ES-I3 (cell line): ENCODE data around the gene NUDT22.

ENCODE experiments used
- H3K36me3 ChIP-seq: 2 replicates; pipeline ENCODE4 v1.6.1; 2013; ENCODE audit warnings: mild to moderate bottlenecking, low read length, control low read depth, moderate library complexity; ENCODE audit not compliant: insufficient read depth
- H3K4me1 ChIP-seq: 2 replicates; pipeline ENCODE4 v1.6.1; 2013; ENCODE audit warnings: mild to moderate bottlenecking, control low read depth, low read length; ENCODE audit not compliant: insufficient read depth
- H3K9ac ChIP-seq: 2 replicates; pipeline ENCODE4 v1.6.1; 2013; ENCODE audit warnings: low read depth, mild to moderate bottlenecking, low read length, moderate library complexity
- H3K9me3 ChIP-seq: 2 replicates; pipeline ENCODE4 v1.6.1; 2013; ENCODE audit warnings: mild to moderate bottlenecking, low read length, moderate library complexity; ENCODE audit not compliant: control insufficient read depth, insufficient read depth

The NUDT22 gene

DNA sequence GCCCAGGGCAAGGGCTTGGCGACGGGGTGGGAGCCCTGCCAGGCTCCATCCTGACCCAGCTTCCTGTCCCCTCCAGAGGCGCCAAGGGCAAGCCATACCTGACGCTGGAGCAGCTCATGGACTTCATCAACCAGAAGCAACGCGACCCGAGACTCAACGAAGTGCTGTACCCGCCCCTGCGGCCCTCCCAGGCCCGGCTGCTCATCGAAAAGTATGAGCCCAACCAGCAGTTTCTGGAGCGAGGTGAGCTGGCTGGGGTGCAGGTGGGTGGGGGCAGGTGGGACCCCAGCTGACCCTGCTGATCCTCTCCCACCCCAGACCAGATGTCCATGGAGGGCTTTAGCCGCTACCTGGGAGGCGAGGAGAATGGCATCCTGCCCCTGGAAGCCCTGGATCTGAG is 30.2 kb downstream of the NUDT22 start:
- Histone ChIP-seq H3K4me1 (0 out of 2 replicates have a peak, but pooled peaks cover 3% of the 10 kb centered on the region), H3K9me3 (no peaks in the 10 kb centered on the region), H3K9ac (no peak overlapping the region), H3K36me3 (peaks cover 7% of the 10 kb centered on the region)

DNA sequence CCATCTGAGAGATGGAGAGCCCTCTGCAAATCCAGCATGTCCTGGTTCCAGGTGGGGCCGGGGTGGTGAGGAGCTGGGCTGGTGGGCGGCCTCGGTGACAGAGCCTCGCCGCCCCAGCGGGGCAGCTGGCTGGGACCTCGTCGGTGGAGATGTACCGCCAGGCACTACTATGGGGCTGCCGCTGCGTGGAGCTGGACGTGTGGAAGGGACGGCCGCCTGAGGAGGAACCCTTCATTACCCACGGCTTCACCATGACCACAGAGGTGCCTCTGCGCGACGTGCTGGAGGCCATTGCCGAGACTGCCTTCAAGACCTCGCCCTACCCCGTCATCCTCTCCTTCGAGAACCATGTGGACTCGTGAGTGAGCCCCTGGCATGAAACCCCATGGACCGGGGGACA is 32.3 kb downstream of the NUDT22 start:
- peaks cover 11% of the 10 kb centered on the region for H3K36me3 ChIP-seq
- H3K9ac ChIP-seq = no peak overlapping the region
- H3K9me3 ChIP-seq = no peaks in the 10 kb centered on the region
- peaks cover 3% of the 10 kb centered on the region; the same call in 1 of the 2 replicates for H3K4me1 ChIP-seq

DNA sequence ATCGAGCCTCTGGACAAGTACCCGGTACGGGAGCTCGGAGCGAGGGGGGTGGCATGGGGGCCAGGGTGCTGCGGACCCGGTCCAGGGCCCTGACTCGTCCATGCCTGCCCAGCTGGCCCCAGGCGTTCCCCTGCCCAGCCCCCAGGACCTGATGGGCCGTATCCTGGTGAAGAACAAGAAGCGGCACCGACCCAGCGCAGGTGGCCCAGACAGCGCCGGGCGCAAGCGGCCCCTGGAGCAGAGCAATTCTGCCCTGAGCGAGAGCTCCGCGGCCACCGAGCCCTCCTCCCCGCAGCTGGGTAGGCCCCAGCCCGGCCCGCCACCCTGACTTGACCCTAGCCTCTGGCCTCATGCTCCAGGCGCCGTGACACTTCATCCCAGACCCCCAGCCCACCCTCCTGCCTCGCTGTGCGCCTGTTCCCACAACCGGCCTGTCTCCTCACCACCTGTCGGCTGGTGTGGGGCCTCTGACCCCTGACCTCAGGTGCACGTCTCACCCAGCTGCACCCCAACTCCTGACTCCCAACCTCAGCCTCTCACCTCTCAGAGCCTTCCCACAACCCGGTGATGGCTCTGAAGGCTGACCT is 33.0 kb downstream of the NUDT22 start:
- no peak overlapping the region for H3K9ac ChIP-seq
- H3K9me3 ChIP-seq = no peaks in the 10 kb centered on the region
- H3K4me1 ChIP-seq = peaks cover 9% of the 10 kb centered on the region; the same call in 1 of the 2 replicates
- H3K36me3 ChIP-seq = peaks cover 11% of the 10 kb centered on the region

DNA sequence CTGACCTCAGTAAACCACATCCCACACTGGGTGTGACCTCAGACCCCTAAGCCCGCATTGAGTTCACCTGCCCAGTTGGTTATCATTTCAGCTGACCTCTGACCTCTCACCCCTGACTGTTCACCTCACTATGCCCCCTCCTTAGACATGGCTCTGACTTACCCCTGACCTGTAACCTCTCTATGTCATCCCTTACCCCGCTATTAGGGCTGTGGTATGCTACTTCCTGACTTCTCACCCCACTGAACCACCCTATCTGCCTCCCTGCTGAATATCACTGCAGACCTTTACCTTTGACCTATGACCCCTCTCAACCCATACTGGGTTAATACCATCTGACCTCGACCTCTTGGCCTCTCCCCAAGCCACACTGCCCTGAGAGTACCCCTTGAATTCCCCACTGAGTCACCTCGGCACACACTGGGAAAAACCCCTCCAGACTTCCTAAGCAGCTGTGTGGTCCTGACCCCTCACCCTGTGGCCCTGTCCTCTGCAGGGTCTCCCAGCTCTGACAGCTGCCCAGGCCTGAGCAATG is 33.5 kb downstream of the NUDT22 start:
- peaks cover 11% of the 10 kb centered on the region for H3K36me3 ChIP-seq

DNA sequence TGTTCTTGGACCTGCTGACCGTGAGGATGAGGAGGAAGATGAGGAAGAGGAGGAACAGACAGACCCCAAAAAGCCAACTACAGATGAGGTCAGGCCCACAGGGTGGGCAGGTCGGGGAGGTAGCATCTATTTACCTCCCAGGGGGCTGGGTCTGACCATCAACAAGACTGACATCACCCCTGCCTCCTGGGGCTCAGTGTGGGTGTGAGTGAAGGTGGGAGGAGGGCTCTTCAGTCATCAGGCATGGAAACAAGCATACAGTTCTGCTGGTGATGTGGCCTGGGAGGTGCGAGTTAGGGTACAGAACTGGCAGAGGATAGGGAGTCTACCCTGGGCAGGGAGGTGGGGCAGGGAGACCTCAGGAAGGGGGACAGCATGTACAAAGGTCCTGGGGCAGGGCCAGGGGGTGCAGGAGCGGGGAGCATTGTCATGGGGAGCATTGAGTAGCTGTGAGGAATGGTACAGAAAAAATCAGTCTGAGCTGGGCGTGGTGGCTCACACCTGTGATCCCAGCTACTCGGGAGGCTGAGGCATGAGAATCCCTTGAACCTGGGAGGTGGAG is 34.2 kb downstream of the NUDT22 start:
- no peaks in the 10 kb centered on the region for H3K9me3 ChIP-seq
- H3K4me1 ChIP-seq = peaks cover 9% of the 10 kb centered on the region; the same call in 1 of the 2 replicates
- H3K36me3 ChIP-seq = peaks cover 11% of the 10 kb centered on the region
- H3K9ac ChIP-seq = no peak overlapping the region

More for the DNA sequence above, 33.5 kb downstream of the NUDT22 start:
- Histone ChIP-seq H3K9me3 (no peaks in the 10 kb centered on the region), H3K4me1 (peaks cover 9% of the 10 kb centered on the region; the same call in 1 of the 2 replicates), H3K9ac (no peak overlapping the region)

DNA sequence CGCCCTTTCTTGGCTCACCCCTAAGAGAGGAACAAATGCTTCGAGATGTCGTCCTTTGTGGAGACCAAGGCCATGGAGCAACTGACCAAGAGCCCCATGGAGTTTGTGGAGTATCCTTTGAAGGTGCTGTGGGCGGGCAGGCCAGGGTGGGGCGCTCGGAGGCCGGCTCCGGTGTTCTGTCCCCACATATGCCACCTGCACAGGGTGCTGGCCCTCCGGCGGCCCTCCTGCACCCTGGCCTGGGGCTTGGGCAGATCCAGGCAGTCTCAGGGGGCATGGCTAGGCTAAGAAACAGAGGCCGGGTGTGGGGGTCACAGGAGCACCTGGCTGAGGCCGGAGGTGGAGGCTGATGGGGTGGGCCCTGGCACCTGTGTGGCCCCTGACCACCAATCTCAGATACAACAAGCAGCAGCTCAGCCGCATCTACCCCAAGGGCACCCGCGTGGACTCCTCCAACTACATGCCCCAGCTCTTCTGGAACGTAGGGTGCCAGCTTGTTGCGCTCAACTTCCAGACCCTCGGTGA is 35.5 kb downstream of the NUDT22 start:
- H3K4me1 ChIP-seq = peaks cover 9% of the 10 kb centered on the region; the same call in 1 of the 2 replicates
- no peak overlapping the region for H3K9ac ChIP-seq
- no peaks in the 10 kb centered on the region for H3K9me3 ChIP-seq
- peaks cover 4% of the 10 kb centered on the region for H3K36me3 ChIP-seq

DNA sequence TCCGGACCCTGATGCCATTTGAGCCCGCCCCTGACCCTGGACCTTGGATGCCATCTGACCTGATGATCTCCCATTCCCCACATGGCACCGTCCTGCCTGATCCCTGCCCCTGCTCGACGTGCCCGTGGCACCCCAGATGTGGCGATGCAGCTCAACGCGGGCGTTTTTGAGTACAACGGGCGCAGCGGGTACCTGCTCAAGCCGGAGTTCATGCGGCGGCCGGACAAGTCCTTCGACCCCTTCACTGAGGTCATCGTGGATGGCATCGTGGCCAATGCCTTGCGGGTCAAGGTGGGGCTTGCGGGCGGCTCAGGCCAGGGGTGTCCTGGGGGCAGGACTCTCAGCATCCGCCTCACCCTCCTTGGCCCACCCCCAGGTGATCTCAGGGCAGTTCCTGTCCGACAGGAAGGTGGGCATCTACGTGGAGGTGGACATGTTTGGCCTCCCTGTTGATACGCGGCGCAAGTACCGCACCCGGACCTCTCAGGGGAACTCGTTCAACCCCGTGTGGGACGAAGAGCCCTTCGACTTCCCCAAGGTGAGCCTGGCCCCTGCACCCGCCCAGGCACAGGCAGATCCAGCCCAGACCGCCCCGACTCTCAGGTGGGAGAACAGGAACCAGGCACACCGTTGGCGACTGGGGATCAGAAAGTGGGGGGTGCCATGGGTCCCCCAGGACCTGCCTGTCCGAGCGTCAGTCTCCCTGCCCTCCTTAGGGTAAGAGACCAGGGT is 36.4 kb downstream of the NUDT22 start:
- no peaks in the 10 kb centered on the region for H3K9me3 ChIP-seq
- H3K9ac ChIP-seq = no peak overlapping the region
- peaks cover 4% of the 10 kb centered on the region for H3K36me3 ChIP-seq
- peaks cover 9% of the 10 kb centered on the region; the same call in 1 of the 2 replicates for H3K4me1 ChIP-seq

DNA sequence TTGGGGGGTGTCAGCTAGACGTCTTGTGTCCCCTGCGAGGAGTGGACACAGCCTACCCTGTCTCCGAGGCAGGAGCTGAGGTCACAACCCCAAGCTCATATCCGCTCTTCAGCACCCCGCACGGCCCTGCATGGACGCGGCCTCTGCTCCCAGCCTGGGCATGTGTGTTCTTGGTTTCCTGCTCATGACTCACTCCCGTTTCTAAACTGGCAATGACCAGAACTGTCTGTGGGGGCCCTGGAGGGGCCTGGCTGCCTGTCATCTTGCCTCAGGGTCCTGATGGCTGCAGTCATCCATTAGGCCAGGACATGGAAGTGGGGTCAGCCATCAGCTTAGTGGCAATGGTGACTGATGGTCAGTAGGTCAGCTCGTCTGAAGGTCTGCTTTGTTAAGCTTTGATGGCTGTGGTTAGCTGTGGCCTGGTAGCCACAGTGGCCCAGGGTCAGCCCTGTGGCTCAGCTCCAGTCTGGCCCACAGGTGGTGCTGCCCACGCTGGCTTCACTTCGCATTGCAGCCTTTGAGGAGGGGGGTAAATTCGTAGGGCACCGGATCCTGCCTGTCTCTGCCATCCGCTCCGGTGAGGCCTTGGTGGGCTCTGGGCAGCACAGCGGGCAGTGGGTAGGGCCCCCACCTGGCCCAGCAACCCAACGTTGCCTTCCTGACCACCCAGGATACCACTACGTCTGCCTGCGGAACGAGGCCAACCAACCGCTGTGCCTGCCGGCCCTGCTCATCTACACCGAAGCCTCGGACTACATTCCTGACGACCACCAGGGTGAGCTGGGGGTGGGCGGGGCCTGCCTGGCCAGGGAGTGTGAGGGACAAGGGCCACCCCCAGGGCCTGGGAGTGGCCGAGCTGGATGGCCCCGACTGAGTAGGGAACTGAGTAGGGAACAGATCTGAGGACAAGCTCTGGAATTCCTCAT is 37.2 kb downstream of the NUDT22 start:
- Histone ChIP-seq H3K36me3 (peaks cover 4% of the 10 kb centered on the region), H3K4me1 (peaks cover 11% of the 10 kb centered on the region; the same call in 1 of the 2 replicates), H3K9me3 (no peaks in the 10 kb centered on the region), H3K9ac (no peak overlapping the region)

DNA sequence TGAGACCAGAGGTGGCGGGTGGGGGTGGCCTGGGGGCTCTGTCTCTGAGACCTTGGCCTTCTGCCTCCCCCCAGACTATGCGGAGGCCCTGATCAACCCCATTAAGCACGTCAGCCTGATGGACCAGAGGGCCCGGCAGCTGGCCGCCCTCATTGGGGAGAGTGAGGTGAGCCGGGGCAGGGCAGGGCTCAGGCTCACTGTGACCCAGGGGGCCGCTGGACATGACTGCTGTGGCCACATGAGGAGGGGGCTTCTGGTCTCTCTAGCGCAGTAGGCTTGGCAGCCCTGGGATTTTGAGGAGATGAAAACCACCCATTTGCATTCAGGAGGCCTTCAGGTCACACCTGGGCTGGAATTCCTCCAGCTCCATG is 37.9 kb downstream of the NUDT22 start:
- H3K4me1 ChIP-seq = peaks cover 14% of the 10 kb centered on the region; the same call in 1 of the 2 replicates

DNA sequence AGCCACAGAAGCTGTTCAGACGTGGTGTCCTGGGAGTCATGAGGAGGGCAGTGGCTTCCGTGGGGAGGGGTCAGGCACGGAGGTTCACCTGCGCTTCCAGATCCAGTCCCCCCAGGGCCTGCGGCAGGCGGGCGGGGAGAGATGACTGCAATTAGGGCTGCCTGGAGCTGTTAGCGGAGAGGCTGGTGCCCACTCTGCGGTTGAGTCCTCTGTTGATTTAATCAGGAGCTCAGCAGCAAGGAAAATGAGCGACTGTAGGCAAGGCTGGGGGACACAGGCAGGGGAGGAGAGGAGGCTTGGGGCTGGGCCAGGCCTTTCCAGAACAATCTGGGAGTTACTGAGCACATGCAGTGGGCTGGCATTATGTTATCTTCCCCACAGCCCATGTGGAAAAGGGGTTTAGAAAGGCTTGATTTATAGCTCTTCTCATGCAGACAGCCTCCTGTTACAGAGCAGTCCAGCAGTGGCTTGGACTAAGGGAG is 38.3 kb downstream of the NUDT22 start:
- H3K4me1 ChIP-seq = peaks cover 14% of the 10 kb centered on the region; the same call in 1 of the 2 replicates
- no peak overlapping the region for H3K9ac ChIP-seq
- H3K36me3 ChIP-seq = peaks cover 4% of the 10 kb centered on the region
- H3K9me3 ChIP-seq = no peaks in the 10 kb centered on the region

More for the DNA sequence above, 37.9 kb downstream of the NUDT22 start:
- no peaks in the 10 kb centered on the region for H3K9me3 ChIP-seq
- H3K9ac ChIP-seq = no peak overlapping the region
- H3K36me3 ChIP-seq = peaks cover 4% of the 10 kb centered on the region

DNA sequence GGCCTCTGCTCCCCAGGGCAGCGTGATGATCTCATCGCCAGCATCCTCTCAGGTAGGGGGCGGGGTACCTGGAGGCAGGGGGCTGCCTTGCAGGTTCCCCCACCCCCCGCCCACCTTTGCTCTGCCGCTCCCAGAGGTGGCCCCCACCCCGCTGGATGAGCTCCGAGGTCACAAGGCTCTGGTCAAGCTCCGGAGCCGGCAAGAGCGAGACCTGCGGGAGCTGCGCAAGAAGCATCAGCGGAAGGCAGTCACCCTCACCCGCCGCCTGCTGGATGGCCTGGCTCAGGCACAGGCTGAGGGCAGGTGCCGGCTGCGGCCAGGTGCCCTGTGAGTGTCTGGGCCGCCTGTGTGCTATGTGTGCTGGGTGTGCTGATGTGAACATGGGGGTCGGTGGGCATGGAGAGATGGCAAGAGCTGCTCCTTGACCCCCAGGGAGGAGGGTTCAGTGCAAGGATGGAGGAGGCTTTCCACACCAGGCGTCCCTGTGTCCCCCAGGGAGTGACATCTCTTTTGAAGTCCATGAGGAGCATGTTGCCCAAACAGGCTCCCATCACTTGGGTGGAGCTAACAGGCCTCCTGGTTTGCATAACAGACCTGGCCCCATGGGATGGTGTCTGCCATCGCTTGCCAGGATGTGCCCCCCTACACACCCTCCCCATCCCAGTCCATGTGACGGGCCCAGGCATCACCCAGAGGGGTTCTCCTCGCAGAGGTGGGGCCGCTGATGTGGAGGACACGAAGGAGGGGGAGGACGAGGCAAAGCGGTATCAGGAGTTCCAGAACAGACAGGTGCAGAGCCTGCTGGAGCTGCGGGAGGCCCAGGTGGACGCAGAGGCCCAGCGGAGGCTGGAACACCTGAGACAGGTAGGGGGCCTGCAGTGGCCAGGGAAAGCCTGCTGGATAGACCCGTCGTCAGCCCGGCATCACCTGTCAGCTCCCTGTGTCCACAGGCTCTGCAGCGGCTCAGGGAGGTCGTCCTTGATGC is 39.4 kb downstream of the NUDT22 start:
- H3K4me1 ChIP-seq = peaks cover 14% of the 10 kb centered on the region; the same call in 1 of the 2 replicates
- peaks cover 4% of the 10 kb centered on the region for H3K36me3 ChIP-seq

DNA sequence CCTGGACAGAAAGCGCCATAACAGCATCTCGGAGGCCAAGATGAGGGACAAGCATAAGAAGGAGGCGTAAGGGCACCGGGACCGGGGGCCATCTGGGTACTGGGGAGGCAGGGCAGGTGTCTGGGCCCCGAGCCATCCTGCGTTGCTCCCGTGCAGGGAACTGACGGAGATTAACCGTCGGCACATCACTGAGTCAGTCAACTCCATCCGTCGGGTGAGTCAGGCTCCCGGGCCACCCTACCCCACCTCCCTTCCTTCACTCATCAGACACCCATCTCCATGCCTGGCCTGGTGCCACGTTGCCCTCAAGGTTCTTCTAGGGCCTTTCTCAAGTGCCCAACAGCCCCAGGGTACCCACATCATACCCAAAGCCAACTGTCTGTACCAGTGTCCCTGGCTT is 40.3 kb downstream of the NUDT22 start:
- no peak overlapping the region for H3K9ac ChIP-seq
- peaks cover 4% of the 10 kb centered on the region for H3K36me3 ChIP-seq
- H3K4me1 ChIP-seq = peaks cover 14% of the 10 kb centered on the region; the same call in 1 of the 2 replicates
- H3K9me3 ChIP-seq = no peaks in the 10 kb centered on the region

More for the DNA sequence above, 39.4 kb downstream of the NUDT22 start:
- H3K9me3 ChIP-seq = no peaks in the 10 kb centered on the region
- no peak overlapping the region for H3K9ac ChIP-seq
